Gastroesophageal sphincter (tissue), 3 donors: Measurements from ENCODE around the gene IL1RAP.

Experiments
- CTCF ChIP-seq, 4 experiments: fragments of 200-600 bp in 2 of 4; fragments of 450-650 bp in 2 of 4; sonication (generic) in 1 of 4; IDR thresholded peaks; one replicate each; pipeline ENCODE4 v1.5.1; 2017 to 2019; ENCODE audit warnings: antibody characterized with exemption in 4 of 4, mild to moderate bottlenecking in 2 of 4, moderate library complexity in 2 of 4
- EP300 ChIP-seq: sonication (generic); formaldehyde crosslinking; IDR thresholded peaks from one replicate; pipeline ENCODE4 v1.6.1; 2017; ENCODE audit warnings: antibody characterized with exemption, mild to moderate bottlenecking
- POLR2A ChIP-seq, 2 donors: fragments of 450-650 bp; IDR thresholded peaks; one replicate each; pipeline ENCODE4 v1.6.1; 2017; ENCODE audit warnings: antibody characterized with exemption in 2 of 2, mild to moderate bottlenecking in 2 of 2, moderate library complexity in 1 of 2
- POLR2AphosphoS5 ChIP-seq: sonication (generic); formaldehyde crosslinking; IDR thresholded peaks from one replicate; pipeline ENCODE4 v1.6.1; 2017; ENCODE audit warnings: antibody characterized with exemption

GRCh38 chr3:190594171-190594570 is 80.3 kb downstream of the IL1RAP start:
- no peak for TF ChIP-seq EP300
- TF ChIP-seq CTCF (IDR thresholded peaks at IDR 0.05) = no peak
- no peak for TF ChIP-seq POLR2A (IDR thresholded peaks at IDR 0.05)
- no peak for TF ChIP-seq POLR2AphosphoS5
